ENCODE measurements around the gene PKP3.

The PKP3 gene

DNA sequence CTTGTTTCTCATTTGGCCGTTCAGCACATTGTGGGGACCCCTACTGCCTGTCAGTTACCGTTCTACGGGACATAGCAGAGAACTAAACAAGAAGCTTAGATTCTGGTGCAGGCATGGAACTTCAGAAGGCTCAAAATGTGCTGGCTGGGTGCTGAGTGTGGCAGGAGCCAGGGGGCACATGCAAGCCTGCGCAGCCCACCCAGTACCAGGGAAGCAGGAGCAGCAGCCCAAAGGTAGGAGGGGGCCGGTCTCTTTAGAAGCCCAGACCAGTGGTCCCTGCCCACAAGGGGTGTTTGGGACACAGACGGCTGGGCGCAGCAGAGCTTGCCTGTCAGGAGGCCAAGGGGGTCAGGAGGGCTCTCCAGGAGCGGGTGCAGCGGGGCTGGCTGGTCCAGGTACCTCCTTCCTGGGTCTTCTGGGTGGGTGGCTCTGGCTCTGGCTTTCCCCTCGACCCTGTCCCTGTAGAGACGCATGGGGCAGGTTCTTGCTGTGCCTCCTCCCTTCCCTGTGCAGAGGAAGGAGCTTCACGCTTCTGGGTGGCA lies 58.3 kb downstream of the PKP3 start:
- Histone ChIP-seq H3K9ac (no peak overlapping the region), H3K4me3 (ENCODE audit: low read depth, low read length) (no peak overlapping the region), H3K27me3 (ENCODE audit: control insufficient read depth, insufficient read depth, low read length) (no peaks in the 10 kb centered on the region), H3K4me1 (peaks cover 19% of the 10 kb centered on the region), H3K36me3 (ENCODE audit: control insufficient read depth, insufficient read depth, low read length) (no peaks in the 10 kb centered on the region), H2AFZ (no peak overlapping the region), H3K9me3 (ENCODE audit: control insufficient read depth, low read length) (no peaks in the 10 kb centered on the region), H3K4me2 (ENCODE audit: low read length) (no peak overlapping the region), H3K79me2 (no peaks in the 10 kb centered on the region), H3K27ac (no peak overlapping the region)
- TF ChIP-seq, protein P1, sequence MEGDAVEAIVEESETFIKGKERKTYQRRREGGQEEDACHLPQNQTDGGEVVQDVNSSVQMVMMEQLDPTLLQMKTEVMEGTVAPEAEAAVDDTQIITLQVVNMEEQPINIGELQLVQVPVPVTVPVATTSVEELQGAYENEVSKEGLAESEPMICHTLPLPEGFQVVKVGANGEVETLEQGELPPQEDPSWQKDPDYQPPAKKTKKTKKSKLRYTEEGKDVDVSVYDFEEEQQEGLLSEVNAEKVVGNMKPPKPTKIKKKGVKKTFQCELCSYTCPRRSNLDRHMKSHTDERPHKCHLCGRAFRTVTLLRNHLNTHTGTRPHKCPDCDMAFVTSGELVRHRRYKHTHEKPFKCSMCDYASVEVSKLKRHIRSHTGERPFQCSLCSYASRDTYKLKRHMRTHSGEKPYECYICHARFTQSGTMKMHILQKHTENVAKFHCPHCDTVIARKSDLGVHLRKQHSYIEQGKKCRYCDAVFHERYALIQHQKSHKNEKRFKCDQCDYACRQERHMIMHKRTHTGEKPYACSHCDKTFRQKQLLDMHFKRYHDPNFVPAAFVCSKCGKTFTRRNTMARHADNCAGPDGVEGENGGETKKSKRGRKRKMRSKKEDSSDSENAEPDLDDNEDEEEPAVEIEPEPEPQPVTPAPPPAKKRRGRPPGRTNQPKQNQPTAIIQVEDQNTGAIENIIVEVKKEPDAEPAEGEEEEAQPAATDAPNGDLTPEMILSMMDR (IDR thresholded peaks at IDR 0.05): no peak

DNA sequence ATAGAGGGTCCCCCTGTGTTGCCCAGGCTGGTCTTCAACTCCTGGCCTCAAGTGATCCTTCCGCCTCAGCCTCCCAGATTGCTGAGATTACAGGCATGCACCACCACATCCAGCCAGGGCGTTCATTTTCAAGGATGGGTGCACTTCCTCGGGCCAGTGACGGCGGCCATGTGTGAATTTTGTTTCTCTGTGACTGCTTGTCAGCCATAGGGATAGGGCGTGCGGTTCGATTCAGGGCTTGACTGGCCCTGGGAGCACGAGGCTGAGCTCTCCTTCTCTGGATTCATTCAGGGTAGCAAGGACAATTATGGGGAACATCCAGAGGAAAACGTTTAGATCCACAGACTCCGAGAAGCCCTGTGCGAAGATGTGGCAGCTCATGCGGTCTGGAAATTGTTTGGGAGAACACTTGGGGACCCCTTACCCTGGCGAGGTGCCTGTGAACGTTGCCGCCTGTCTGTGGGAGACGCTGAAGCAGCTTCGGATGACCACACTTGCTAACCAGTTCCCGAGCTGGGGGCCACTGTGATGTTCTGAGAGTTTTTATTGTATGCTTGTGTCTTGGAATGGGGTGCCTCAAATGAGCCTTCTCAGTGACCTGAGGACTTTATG lies 59.0 kb downstream of the PKP3 start:
- no peaks in the 10 kb centered on the region for H3K79me2 ChIP-seq
- H3K36me3 ChIP-seq (ENCODE audit: control insufficient read depth, insufficient read depth, low read length): no peaks in the 10 kb centered on the region
- peaks cover 19% of the 10 kb centered on the region for H3K4me1 ChIP-seq
- no peaks in the 10 kb centered on the region for H3K27me3 ChIP-seq (ENCODE audit: control insufficient read depth, insufficient read depth, low read length)
- no peaks in the 10 kb centered on the region for H3K9me3 ChIP-seq (ENCODE audit: control insufficient read depth, low read length)
- no peak overlapping the region for H2AFZ ChIP-seq
- H3K4me2 ChIP-seq (ENCODE audit: low read length): no peak overlapping the region
- TF ChIP-seq, protein P1 (IDR thresholded peaks at IDR 0.05): no peak
- H3K27ac ChIP-seq: no peak overlapping the region
- H3K4me3 ChIP-seq (ENCODE audit: low read depth, low read length): no peak overlapping the region
- H3K9ac ChIP-seq: no peak overlapping the region

DNA sequence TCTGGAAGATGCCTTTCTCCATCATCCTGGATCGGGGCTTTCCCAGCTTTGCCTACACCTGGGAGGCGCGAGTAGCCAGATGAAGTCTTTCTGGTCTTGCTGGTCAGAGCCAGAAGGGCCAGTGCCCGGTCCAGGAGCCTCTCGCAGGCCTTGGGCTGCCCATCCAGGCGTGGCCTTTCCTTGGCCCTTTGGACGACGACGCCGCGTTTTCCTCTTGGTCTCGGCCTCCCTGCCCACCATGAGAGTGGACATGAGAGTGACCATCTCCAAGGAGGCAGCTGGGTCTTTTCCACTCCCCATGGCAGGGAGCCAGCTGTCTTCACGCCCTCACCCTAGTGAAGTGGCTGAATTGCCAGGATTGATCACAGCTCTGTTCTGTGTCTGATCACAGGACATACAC lies 59.6 kb downstream of the PKP3 start:
- Histone ChIP-seq H3K36me3 (ENCODE audit: control insufficient read depth, insufficient read depth, low read length) (no peaks in the 10 kb centered on the region), H3K27ac (no peak overlapping the region), H3K4me3 (ENCODE audit: low read depth, low read length) (no peak overlapping the region), H3K4me2 (ENCODE audit: low read length) (no peak overlapping the region), H3K4me1 (peaks cover 19% of the 10 kb centered on the region), H3K9me3 (ENCODE audit: control insufficient read depth, low read length) (no peaks in the 10 kb centered on the region), H3K79me2 (no peaks in the 10 kb centered on the region), H3K9ac (no peak overlapping the region), H2AFZ (no peak overlapping the region), H3K27me3 (ENCODE audit: control insufficient read depth, insufficient read depth, low read length) (no peaks in the 10 kb centered on the region)
- TF ChIP-seq, protein P1 (IDR thresholded peaks at IDR 0.05): no peak

DNA sequence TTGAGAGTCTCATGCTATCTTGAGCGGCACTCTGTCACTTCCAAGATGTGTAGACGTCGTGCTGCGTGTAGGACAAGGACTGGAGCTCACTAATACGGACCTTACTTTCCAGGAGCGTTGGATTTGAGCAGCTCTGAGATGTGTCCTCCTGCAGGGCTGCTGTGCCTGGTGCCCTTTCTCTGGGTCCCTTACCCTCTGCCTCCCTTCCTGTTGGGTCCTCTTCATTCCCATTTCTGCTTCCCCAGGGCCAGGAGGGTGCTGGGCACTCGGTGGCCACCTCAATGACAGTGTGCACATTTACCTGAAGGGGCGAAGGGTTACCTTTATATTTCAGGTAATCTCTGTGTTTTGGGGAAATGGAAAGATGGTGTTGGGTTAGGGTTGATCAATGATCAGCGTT lies 60.0 kb downstream of the PKP3 start:
- no peak overlapping the region for H3K4me3 ChIP-seq (ENCODE audit: low read depth, low read length)
- peaks cover 2% of the 10 kb centered on the region for H3K79me2 ChIP-seq
- H3K4me2 ChIP-seq (ENCODE audit: low read length): no peak overlapping the region
- H2AFZ ChIP-seq: no peak overlapping the region
- no peaks in the 10 kb centered on the region for H3K36me3 ChIP-seq (ENCODE audit: control insufficient read depth, insufficient read depth, low read length)
- TF ChIP-seq, protein P1 (IDR thresholded peaks at IDR 0.05): no peak
- no peaks in the 10 kb centered on the region for H3K9me3 ChIP-seq (ENCODE audit: control insufficient read depth, low read length)
- H3K27ac ChIP-seq: no peak overlapping the region
- H3K9ac ChIP-seq: no peak overlapping the region
- no peaks in the 10 kb centered on the region for H3K27me3 ChIP-seq (ENCODE audit: control insufficient read depth, insufficient read depth, low read length)
- peaks cover 19% of the 10 kb centered on the region for H3K4me1 ChIP-seq
